ENCODE results near the gene PPL.

The PPL gene

GRCh38 chr16:4886151-4886550 is 50.8 kb downstream of the PPL start:
- no peak for DNase-seq (ENCODE audit: low read depth in 2 of 2)

- DNase-seq (ENCODE audit: low read depth in 2 of 2): no peak
Measured at GRCh38 chr16:4884972-4885874, 51.7 kb downstream of the PPL start.

GRCh38 chr16:4884209-4884608 is 52.7 kb downstream of the PPL start:
- DNase-seq (ENCODE audit: low read depth in 2 of 2): no peak

GRCh38 chr16:4883501-4883900 is 53.4 kb downstream of the PPL start:
- no peak for DNase-seq (ENCODE audit: low read depth in 2 of 2)

- DNase-seq (ENCODE audit: low read depth in 2 of 2): no peak
Measured at GRCh38 chr16:4882633-4883285, 54.2 kb downstream of the PPL start.

- DNase-seq (ENCODE audit: low read depth in 2 of 2): no peak
Measured at GRCh38 chr16:4882000-4882632, 54.8 kb downstream of the PPL start.

GRCh38 chr16:4880006-4880580 is 56.9 kb downstream of the PPL start:
- no peak for DNase-seq (ENCODE audit: low read depth in 2 of 2)

- no peak for DNase-seq (ENCODE audit: low read depth in 2 of 2)
Measured at GRCh38 chr16:4879049-4879448, 57.9 kb downstream of the PPL start.

- no peak for DNase-seq (ENCODE audit: low read depth in 2 of 2)
Measured at GRCh38 chr16:4877380-4877685, 59.6 kb downstream of the PPL start.

- DNase-seq (ENCODE audit: low read depth in 2 of 2): no peak
Measured at GRCh38 chr16:4876646-4877379, 60.1 kb downstream of the PPL start.

GRCh38 chr16:4874666-4875065 is 62.3 kb downstream of the PPL start:
- DNase-seq (ENCODE audit: low read depth in 2 of 2): no peak

GRCh38 chr16:4873091-4873490 is 63.9 kb downstream of the PPL start:
- DNase-seq (ENCODE audit: low read depth in 2 of 2): no peak

GRCh38 chr16:4871071-4871470 is 65.9 kb downstream of the PPL start:
- no peak for DNase-seq (ENCODE audit: low read depth in 2 of 2)

- DNase-seq (ENCODE audit: low read depth in 2 of 2): no peak
Measured at GRCh38 chr16:4870138-4870671, 66.7 kb downstream of the PPL start.

GRCh38 chr16:4869147-4869805 is 67.7 kb downstream of the PPL start:
- DNase-seq (ENCODE audit: low read depth in 2 of 2): no peak

- DNase-seq (ENCODE audit: low read depth in 2 of 2): no peak
Measured at GRCh38 chr16:4868535-4868934, 68.4 kb downstream of the PPL start.

GRCh38 chr16:4868026-4868425 is 68.9 kb downstream of the PPL start:
- DNase-seq (ENCODE audit: low read depth in 2 of 2): no peak

- DNase-seq (ENCODE audit: low read depth in 2 of 2): no peak
Measured at GRCh38 chr16:4866586-4866985, 70.4 kb downstream of the PPL start.

GRCh38 chr16:4865231-4865860 is 71.6 kb downstream of the PPL start:
- DNase-seq (ENCODE audit: low read depth in 2 of 2): no peak

GRCh38 chr16:4864728-4865127 is 72.2 kb downstream of the PPL start:
- DNase-seq (ENCODE audit: low read depth in 2 of 2): no peak

- DNase-seq (ENCODE audit: low read depth in 2 of 2): no peak
Measured at GRCh38 chr16:4862639-4863038, 74.3 kb downstream of the PPL start.
